Ascending aorta (tissue), 2 donors: ENCODE results near the gene GCLC. TPM values are rescaled to one million over a fixed set of nuclear protein-coding genes. Genes with fewer than 3 reads are reported as not detected.

Source experiments
- DNase-seq, 2 donors: peaks; one replicate each; pipeline ENCODE4 v3.0.0-alpha.2; 2019; ENCODE audit warnings: low spot score in 2 of 2
- H3K27ac ChIP-seq, 2 donors: fragments of 200-600 bp; sonication (generic); one replicate each; pipeline ENCODE4 v1.5.1; 2016 to 2017; ENCODE audit warnings: mild to moderate bottlenecking in 1 of 2
- H3K27me3 ChIP-seq: fragments of 200-600 bp; sonication (generic); one replicate; pipeline ENCODE4 v1.5.1; 2017
- H3K36me3 ChIP-seq, 2 donors: fragments of 200-600 bp; sonication (generic); one replicate each; pipeline ENCODE4 v1.5.1; 2016
- H3K4me1 ChIP-seq, 2 donors: fragments of 200-600 bp; sonication (generic); one replicate each; pipeline ENCODE4 v1.5.1; 2016 to 2017; ENCODE audit warnings: mild to moderate bottlenecking in 1 of 2
- H3K4me3 ChIP-seq, 2 donors: fragments of 200-600 bp; sonication (generic); one replicate each; pipeline ENCODE4 v1.5.1; 2016 to 2017; ENCODE audit warnings: mild to moderate bottlenecking in 1 of 2
- H3K9me3 ChIP-seq, 2 donors: fragments of 200-600 bp; sonication (generic); one replicate each; pipeline ENCODE4 v1.5.1; 2016
- CTCF ChIP-seq, 3 experiments: fragments of 200-600 bp in 2 of 3; fragments of 450-650 bp in 1 of 3; sonication (generic) in 2 of 3; IDR thresholded peaks; one replicate each; pipeline ENCODE4 v1.5.1; 2016 to 2019; ENCODE audit warnings: antibody characterized with exemption in 3 of 3, mild to moderate bottlenecking in 1 of 3, moderate library complexity in 1 of 3
- intact Hi-C: fragments of 100-400 bp; cut with DNase I; formaldehyde crosslinking; loops from one replicate; pipeline ENCODE4 v1.15.1; 2023
- total RNA-seq: library from RNA; depleted of rRNA; stranded (reverse); fragments of >200 nt; gene quantifications from one replicate; pipeline ENCODE4 v1.1.0, GENCODE V29; 2016

GCLC gene
- total RNA-seq, 1 donor from 2014 or later, result 54.9 TPM

DNA sequence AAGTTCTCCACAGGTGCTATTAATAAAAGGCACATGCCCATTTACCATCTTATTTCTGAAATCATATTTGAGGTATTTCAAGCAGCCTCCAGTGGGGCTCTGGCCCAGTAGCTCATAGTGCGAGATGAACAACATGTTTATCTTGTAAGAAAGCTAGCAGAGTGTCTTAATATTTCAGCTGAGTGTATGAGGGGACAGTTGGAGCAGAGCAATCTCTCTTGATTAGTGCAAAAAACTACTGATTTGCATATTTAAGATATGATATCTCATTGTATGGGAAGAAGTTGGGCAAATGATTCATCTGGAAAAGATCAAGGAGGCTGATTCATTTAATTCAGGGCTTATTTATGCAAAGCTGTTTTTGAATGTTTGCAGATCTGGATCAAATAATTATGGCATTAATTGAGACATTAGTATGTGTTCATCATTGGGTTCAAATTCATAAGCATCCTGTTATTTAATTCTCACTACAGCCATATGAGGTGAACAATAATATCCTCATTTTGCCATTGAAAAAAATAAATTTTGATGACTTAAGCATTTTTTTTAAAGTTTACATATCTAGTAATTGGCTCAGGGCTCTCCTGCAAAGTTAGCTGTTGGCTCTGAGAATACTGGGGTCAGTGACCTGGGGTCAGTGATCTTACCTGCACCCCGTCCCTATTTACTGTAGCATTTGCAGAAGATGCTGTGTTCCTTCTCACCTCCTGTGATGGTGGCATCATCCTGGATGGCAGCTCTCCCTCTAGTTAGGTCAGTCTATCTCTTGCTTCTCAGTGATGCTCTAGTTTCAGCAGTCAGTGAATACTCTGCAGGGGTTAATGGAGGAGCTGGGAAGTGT, 24.1 kb upstream of the GCLC start:
- Histone ChIP-seq H3K9me3 (no peaks in the 10 kb centered on the region), H3K27me3 (no peaks in the 10 kb centered on the region), H3K27ac (no peak overlapping the region), H3K36me3 (no peaks in the 10 kb centered on the region), H3K4me3 (no peak overlapping the region), H3K4me1 (no peaks in the 10 kb centered on the region)
- intact Hi-C loops, result no loop called here
- DNase-seq, result no peak
- no peak for TF ChIP-seq CTCF (IDR thresholded peaks at IDR 0.05)

GRCh38 chr6:53567701-53568100, 22.8 kb upstream of the GCLC start:
- no peak for TF ChIP-seq CTCF (IDR thresholded peaks at IDR 0.05)
- no peaks in the 10 kb centered on the region for H3K4me1 ChIP-seq
- no peaks in the 10 kb centered on the region for H3K36me3 ChIP-seq
- no peak overlapping the region for H3K27ac ChIP-seq
- DNase-seq, result no peak
- no peaks in the 10 kb centered on the region for H3K27me3 ChIP-seq
- no peak overlapping the region for H3K4me3 ChIP-seq
- no peaks in the 10 kb centered on the region for H3K9me3 ChIP-seq
- intact Hi-C loops, result no loop called here

DNA sequence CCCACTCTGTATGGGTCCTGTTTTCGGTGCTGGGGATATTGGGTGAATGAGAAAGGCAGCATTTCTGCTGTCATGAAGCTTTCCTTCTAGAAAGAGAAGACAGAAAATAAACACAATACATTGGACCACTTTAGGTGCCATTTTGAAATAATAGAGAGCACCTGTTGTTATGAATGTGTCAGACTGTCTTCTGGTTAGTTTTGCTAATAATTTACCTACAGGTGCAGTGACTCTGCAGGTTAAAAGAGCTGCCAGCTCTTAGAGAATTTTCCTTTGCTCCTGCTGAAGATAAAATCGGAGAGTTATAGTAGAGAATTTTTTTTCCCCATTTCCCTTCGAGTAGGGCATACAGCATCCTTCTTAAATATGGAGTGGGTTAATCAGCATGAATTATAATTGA, 21.9 kb upstream of the GCLC start:
- Histone ChIP-seq H3K27ac (no peak overlapping the region), H3K36me3 (no peaks in the 10 kb centered on the region), H3K4me3 (no peak overlapping the region), H3K9me3 (no peaks in the 10 kb centered on the region), H3K4me1 (no peaks in the 10 kb centered on the region), H3K27me3 (no peaks in the 10 kb centered on the region)
- no peak for DNase-seq
- intact Hi-C loops, result no loop called here
- no peak for TF ChIP-seq CTCF (IDR thresholded peaks at IDR 0.05)

- intact Hi-C loops, result no loop called here
- TF ChIP-seq CTCF (IDR thresholded peaks at IDR 0.05), result no peak
Measured at GRCh38 chr6:53565886-53566285, 21.0 kb upstream of the GCLC start.

GRCh38 chr6:53564401-53565065, 19.6 kb upstream of the GCLC start:
- Histone ChIP-seq H3K36me3 (no peaks in the 10 kb centered on the region), H3K4me3 (no peak overlapping the region), H3K27ac (no peak overlapping the region), H3K9me3 (no peaks in the 10 kb centered on the region), H3K27me3 (no peaks in the 10 kb centered on the region), H3K4me1 (no peaks in the 10 kb centered on the region)
- no peak for TF ChIP-seq CTCF (IDR thresholded peaks at IDR 0.05)
- no peak for DNase-seq
- intact Hi-C loops, result no loop called here

More at GRCh38 chr6:53565886-53566285, 21.0 kb upstream of the GCLC start:
- Histone ChIP-seq H3K9me3 (no peaks in the 10 kb centered on the region), H3K4me3 (no peak overlapping the region), H3K27ac (no peak overlapping the region), H3K4me1 (no peaks in the 10 kb centered on the region), H3K36me3 (no peaks in the 10 kb centered on the region), H3K27me3 (no peaks in the 10 kb centered on the region)
- DNase-seq, result no peak
